IMR-90 (cell line): ENCODE data around the gene FRMD6. TPM values are rescaled to one million over a fixed set of nuclear protein-coding genes. Genes with fewer than 3 reads are reported as not detected.
A peak's percentile ranks its signal among the peaks of the same experiment; 100 is the strongest.

Source experiments
- ATAC-seq: fragments of 200-7000 bp; cut with Tn5 transposase; 2 replicates; pipeline ENCODE4 v1.9.1; 2020; ENCODE audit warnings: low read depth, mild to moderate bottlenecking, moderate library complexity
- BruUV-seq: library from RNA; stranded (reverse); fragments of 400-500 nt; replicated peaks from 2 replicates; lab custom pipeline; 2021; lab: Mats Ljungman, UMichigan
- CTCF ChIA-PET: fragments of 300-600 bp; formaldehyde crosslinking; extraction: SDS; loops from one replicate; lab custom pipeline; 2021; ENCODE audit warnings: antibody characterized with exemption; lab: Yijun Ruan, JAX
- POLR2A ChIA-PET: fragments of 300-600 bp; sonication (Branson Sonifier 250); formaldehyde crosslinking; loops from one replicate; lab custom pipeline; 2022; ENCODE audit warnings: antibody characterized with exemption; ENCODE audit not compliant: unreplicated experiment; lab: Charles Lee
- DNase-seq: peaks from one replicate; pipeline ENCODE4 v3.0.0; 2013
- H2AFZ ChIP-seq: replicated peaks from 2 replicates; pipeline ENCODE3; 2013; ENCODE audit warnings: low read length, mild to moderate bottlenecking; ENCODE audit not compliant: poor library complexity
- H2AK5ac ChIP-seq: 2 replicates; pipeline ENCODE4 v1.6.1; 2013; ENCODE audit warnings: low read depth, low read length, inconsistent platforms
- H2AK9ac ChIP-seq: replicated peaks from 2 replicates; pipeline ENCODE3; 2013; ENCODE audit warnings: mild to moderate bottlenecking, low read depth, low read length, moderate library complexity; ENCODE audit not compliant: poor library complexity
- H2BK120ac ChIP-seq: 2 replicates; pipeline ENCODE4 v1.6.1; 2013; ENCODE audit warnings: low read depth, low read length, inconsistent platforms
- H2BK15ac ChIP-seq: 3 replicates; pipeline ENCODE4 v1.6.1; 2013; ENCODE audit warnings: low read depth, low read length, inconsistent platforms
- H2BK20ac ChIP-seq: 2 replicates; pipeline ENCODE4 v1.6.1; 2013; ENCODE audit warnings: low read depth, mild to moderate bottlenecking, inconsistent platforms, low read length, moderate library complexity
- H2BK5ac ChIP-seq: 2 replicates; pipeline ENCODE4 v1.6.1; 2013; ENCODE audit warnings: mild to moderate bottlenecking, low read depth, low read length, inconsistent platforms; ENCODE audit not compliant: poor library complexity, severe bottlenecking
- H3K14ac ChIP-seq: replicated peaks from 2 replicates; pipeline ENCODE4 v1.6.1; 2013; ENCODE audit warnings: low read depth, low read length, inconsistent platforms
- H3K18ac ChIP-seq: 2 replicates; pipeline ENCODE4 v1.6.1; 2013; ENCODE audit warnings: low read depth, low read length, control low read depth
- H3K23ac ChIP-seq: 2 replicates; pipeline ENCODE4 v1.6.1; 2013; ENCODE audit warnings: low read depth, low read length, inconsistent platforms
- H3K27ac ChIP-seq: 2 replicates; pipeline ENCODE4 v1.5.1; 2013; ENCODE audit warnings: mild to moderate bottlenecking, control low read depth, low read length; ENCODE audit not compliant: insufficient read depth
- H3K27me3 ChIP-seq: 2 replicates; pipeline ENCODE4 v1.6.1; 2013; ENCODE audit warnings: low read length; ENCODE audit not compliant: control insufficient read depth, insufficient read depth
- H3K36me3 ChIP-seq: 2 replicates; pipeline ENCODE4 v1.6.1; 2013; ENCODE audit warnings: low read length, mixed read lengths; ENCODE audit not compliant: control insufficient read depth, insufficient read depth
- H3K4ac ChIP-seq: 2 replicates; pipeline ENCODE4 v1.6.1; 2013; ENCODE audit warnings: low read depth, low read length, inconsistent platforms
- H3K4me1 ChIP-seq: 2 replicates; pipeline ENCODE4 v1.6.1; 2013; ENCODE audit warnings: low read length, mixed read lengths; ENCODE audit not compliant: control insufficient read depth, insufficient read depth
- H3K4me2 ChIP-seq: 2 replicates; pipeline ENCODE4 v1.6.1; 2013; ENCODE audit warnings: low read depth, mild to moderate bottlenecking, control low read depth, low read length, moderate library complexity
- H3K4me3 ChIP-seq: 2 replicates; pipeline ENCODE4 v1.5.1; 2013; ENCODE audit warnings: low read depth, mild to moderate bottlenecking, control low read depth, low read length, moderate library complexity; ENCODE audit not compliant: insufficient read depth
- H3K56ac ChIP-seq: 2 replicates; pipeline ENCODE4 v1.6.1; 2013; ENCODE audit warnings: low read length, inconsistent platforms; ENCODE audit not compliant: insufficient read depth; ENCODE audit errors: extremely low read depth
- H3K79me1 ChIP-seq, 2 experiments: 2 replicates each; pipeline ENCODE4 v1.6.1; 2013; ENCODE audit warnings: low read length in 2 of 2, inconsistent platforms in 1 of 2, low read depth in 1 of 2
- H3K9ac ChIP-seq: 2 replicates; pipeline ENCODE4 v1.6.1; 2013; ENCODE audit warnings: low read depth, low read length, control low read depth
- H3K9me1 ChIP-seq: 2 replicates; pipeline ENCODE4 v1.6.1; 2013; ENCODE audit warnings: low read length, inconsistent platforms; ENCODE audit not compliant: insufficient read depth
- H3K9me3 ChIP-seq: 2 replicates; pipeline ENCODE4 v1.6.1; 2013; ENCODE audit warnings: low read length; ENCODE audit not compliant: control insufficient read depth, insufficient read depth
- H4K20me1 ChIP-seq: 2 replicates; pipeline ENCODE4 v1.6.1; 2013; ENCODE audit warnings: low read length, inconsistent platforms; ENCODE audit not compliant: insufficient read depth
- H4K5ac ChIP-seq: 2 replicates; pipeline ENCODE4 v1.6.1; 2013; ENCODE audit warnings: mild to moderate bottlenecking, low read depth, low read length, control low read depth
- H4K8ac ChIP-seq, 2 experiments: 2 replicates each; pipeline ENCODE4 v1.6.1; 2013; ENCODE audit warnings: low read depth in 2 of 2, low read length in 2 of 2, control low read depth in 1 of 2, inconsistent platforms in 1 of 2
- H4K91ac ChIP-seq: 2 replicates; pipeline ENCODE4 v1.6.1; 2013; ENCODE audit warnings: low read depth, low read length, inconsistent platforms; ENCODE audit not compliant: insufficient read depth
- BHLHE40 ChIP-seq: fragments of 150-350 bp; IDR thresholded peaks from 2 replicates; pipeline ENCODE4 v1.6.1; 2016; ENCODE audit warnings: mild to moderate bottlenecking, low read depth, low read length
- CEBPB ChIP-seq: IDR thresholded peaks from 2 replicates; pipeline ENCODE4 v1.6.1; 2012; ENCODE audit warnings: low read depth, low read length, improper control_type of control experiment
- CHD1 ChIP-seq: IDR thresholded peaks from 2 replicates; pipeline ENCODE4 v1.6.1; 2012; ENCODE audit warnings: low read depth, low read length, improper control_type of control experiment
- CTCF ChIP-seq: conservative IDR thresholded peaks from 2 replicates; pipeline ENCODE4 v1.5.1; 2012; ENCODE audit warnings: mild to moderate bottlenecking, low read depth, low read length, improper control_type of control experiment
- ELK1 ChIP-seq: fragments of 150-350 bp; IDR thresholded peaks from 2 replicates; pipeline ENCODE4 v1.6.1; 2016; ENCODE audit warnings: low read depth, mild to moderate bottlenecking, low read length, moderate library complexity, borderline replicate concordance
- FOS ChIP-seq: fragments of 150-350 bp; IDR thresholded peaks from 2 replicates; pipeline ENCODE4 v1.6.1; 2016; ENCODE audit warnings: low read depth, low read length
- MAFK ChIP-seq: IDR thresholded peaks from 2 replicates; pipeline ENCODE4 v1.6.1; 2012; ENCODE audit warnings: low read depth, low read length, improper control_type of control experiment
- MAZ ChIP-seq: IDR thresholded peaks from 2 replicates; pipeline ENCODE4 v1.6.1; 2012; ENCODE audit warnings: low read depth, mild to moderate bottlenecking, low read length, improper control_type of control experiment, moderate library complexity, borderline replicate concordance
- MXI1 ChIP-seq: IDR thresholded peaks from 2 replicates; pipeline ENCODE4 v1.6.1; 2012; ENCODE audit warnings: low read depth, mild to moderate bottlenecking, low read length, moderate library complexity, borderline replicate concordance
- NFE2L2 ChIP-seq: fragments of 150-350 bp; IDR thresholded peaks from 2 replicates; pipeline ENCODE4 v1.6.1; 2016; ENCODE audit warnings: low read depth, mild to moderate bottlenecking, low read length
- POLR2A ChIP-seq: IDR thresholded peaks from 2 replicates; pipeline ENCODE4 v1.6.1; 2012; ENCODE audit warnings: mild to moderate bottlenecking, low read depth, low read length
- RAD21 ChIP-seq: IDR thresholded peaks from 2 replicates; pipeline ENCODE4 v1.6.1; 2012; ENCODE audit warnings: low read length, improper control_type of control experiment
- RCOR1 ChIP-seq: IDR thresholded peaks from 2 replicates; pipeline ENCODE4 v1.6.1; 2012; ENCODE audit warnings: mild to moderate bottlenecking, low read length, improper control_type of control experiment; ENCODE audit not compliant: insufficient replicate concordance
- RFX5 ChIP-seq: IDR thresholded peaks from 2 replicates; pipeline ENCODE4 v1.8.0; 2012; ENCODE audit warnings: low read depth, mild to moderate bottlenecking, low read length, moderate library complexity
- SMC3 ChIP-seq: fragments of 150-350 bp; IDR thresholded peaks from 2 replicates; pipeline ENCODE4 v1.6.1; 2016; ENCODE audit warnings: low read depth, mild to moderate bottlenecking, antibody characterized with exemption, low read length, moderate library complexity
- USF2 ChIP-seq: fragments of 150-350 bp; IDR thresholded peaks from 2 replicates; pipeline ENCODE4 v1.6.1; 2017; ENCODE audit warnings: mild to moderate bottlenecking, antibody characterized with exemption, low read length, low read depth
- WGBS, 2 experiments: methylation state at CpG; one replicate each; pipeline versions ENCODE4 v1.1.5 to v1.1.7; 2013; ENCODE audit warnings: missing lambda C conversion rate in 2 of 2; ENCODE audit not compliant: insufficient read length in 1 of 2; ENCODE audit errors: extremely low coverage in 2 of 2; 5-methylcytosine and 5-hydroxymethylcytosine counted together
- dilution Hi-C: fragments of 300-500 bp; cut with HindIII; formaldehyde crosslinking; loops from one replicate; pipeline ENCODE4 v1.14.3; 2018; ENCODE audit warnings: low sequenced_read_pairs; ENCODE audit not compliant: unreplicated experiment
- in situ Hi-C: fragments of 300-500 bp; cut with MboI; formaldehyde crosslinking; loops from 3 replicates; pipeline ENCODE4 v1.14.3; 2019; ENCODE audit warnings: low sequenced_read_pairs, inconsistent platforms, mixed read lengths
- intact Hi-C: fragments of 100-400 bp; cut with micrococcal nuclease; formaldehyde crosslinking; loops from 2 replicates; pipeline ENCODE4 v1.10.0; 2022
- polyA plus RNA-seq, 3 experiments: library from polyadenylated mRNA; depleted of rRNA; stranded (reverse); fragments of >200 nt; gene quantifications; 2 replicates each; pipeline ENCODE4 v1.2.3, GENCODE V29; 2012; ENCODE audit warnings: low replicate concordance in 1 of 3
- total RNA-seq: library from RNA; depleted of rRNA; stranded (reverse); fragments of >200 nt; gene quantifications from 2 replicates; pipeline ENCODE4 v1.2.3, GENCODE V29; 2012

The FRMD6 gene
- total and polyA plus RNA-seq, 2 of the 4 experiments (the other 2 are of a cell fraction) = 243 to 682 TPM

- ChIA-PET POLR2A (interaction anchor here (0.7 kb wide), 1 partner anchor 36 kb away, joined by 3 read pairs; the partner anchor contains the start of gene FRMD6), CTCF (no interaction called here)
- DNase-seq = peak; percentile 42
- H3K4me1 ChIP-seq = peaks cover 22% of the 10 kb centered on the region
- H4K91ac ChIP-seq = peak overlapping the region; percentile 49; the same call in 1 of the 2 replicates
- no peak for ATAC-seq
- H2AK9ac ChIP-seq = peak overlapping the region; percentile 30
- intact Hi-C loops = no loop called here
- H2AK5ac ChIP-seq = peak overlapping the region; percentile 76
- no peak overlapping the region for H3K56ac ChIP-seq
- peak overlapping the region; percentile 59 for H3K4ac ChIP-seq
- H3K9me1 ChIP-seq = peaks cover 11% of the 10 kb centered on the region; the same call in 1 of the 2 replicates
- no peaks in the 10 kb centered on the region for H3K36me3 ChIP-seq
- peak overlapping the region; percentile 83 for H3K18ac ChIP-seq
- H4K8ac ChIP-seq = peak overlapping the region in 1 of 2 experiments; percentile 22; a peak in 1 of 4 replicates
- in situ Hi-C loops = no loop called here
- H3K4me3 ChIP-seq = no peak overlapping the region
- no peaks in the 10 kb centered on the region for H4K20me1 ChIP-seq
- H3K14ac ChIP-seq = peak overlapping the region; percentile 64
- no peaks in the 10 kb centered on the region for H3K9me3 ChIP-seq
- H2AFZ ChIP-seq = no peak overlapping the region
- H3K4me2 ChIP-seq = no peak overlapping the region
- H2BK120ac ChIP-seq = peak overlapping the region; percentile 90
- peak overlapping the region; percentile 65 for H2BK20ac ChIP-seq
- no TSS peak for BruUV-seq
- peak overlapping the region; percentile 84; the same call in 2 of the 3 replicates for H2BK15ac ChIP-seq
- H3K9ac ChIP-seq = no peak overlapping the region
- no CpG with 5 or more reads among the region's 1 CpG for WGBS, 2 experiments
- dilution Hi-C loops = no loop called here
- H3K27me3 ChIP-seq = no peaks in the 10 kb centered on the region
- peaks cover 5 to 9% of the 10 kb centered on the region in 2 experiments for H3K79me1 ChIP-seq
- peak overlapping the region; percentile 71 for H2BK5ac ChIP-seq
- 0 out of 2 replicates have a peak overlapping the region, but pooled peaks have one; percentile 13 for H3K23ac ChIP-seq
- TF ChIP-seq RCOR1 (no peak), CEBPB (no peak), MAFK (no peak), CHD1 (no peak), CTCF (no peak), SMC3 (no peak), USF2 (no peak), MXI1 (no peak), FOS (no peak), BHLHE40 (no peak), POLR2A (no peak), RFX5 (no peak), MAZ (no peak), ELK1 (no peak), RAD21 (no peak), NFE2L2 (no peak)
- H4K5ac ChIP-seq = peak overlapping the region; percentile 54; the same call in 1 of the 2 replicates
- H3K27ac ChIP-seq = no peak overlapping the region
Observed at GRCh38 chr14:51616256-51616655, 35.5 kb upstream of the FRMD6 start.
